HG03354 (cell line): ENCODE results near the gene C1orf159.

ENCODE experiments used
- ATAC-seq: cut with Tn5 transposase; IDR thresholded peaks from one replicate; pipeline ENCODE4 v1.9.1; 2021; ENCODE audit warnings: mild to moderate bottlenecking; ENCODE audit not compliant: unreplicated experiment, poor library complexity, severe bottlenecking

The C1orf159 gene

DNA sequence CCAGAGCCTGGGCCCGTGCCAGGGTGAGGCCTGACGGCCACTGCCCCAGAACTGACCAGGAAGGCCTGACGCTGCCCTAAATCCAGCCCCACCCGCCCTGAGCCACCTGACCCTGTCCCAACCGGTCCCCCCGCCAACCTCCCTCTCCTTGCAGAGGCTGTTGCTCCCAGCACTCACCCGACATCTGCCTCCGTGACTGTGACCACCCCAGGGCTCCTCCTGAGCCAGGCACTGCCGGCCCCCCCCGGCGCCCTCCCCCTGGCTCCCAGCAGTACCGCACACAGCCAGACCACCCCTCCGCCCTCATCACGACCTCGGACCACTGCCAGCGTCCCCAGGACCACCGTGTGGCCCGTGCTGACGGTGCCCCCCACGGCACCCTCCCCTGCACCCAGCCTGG, 69.6 kb downstream of the C1orf159 start:
- no peak for ATAC-seq

DNA sequence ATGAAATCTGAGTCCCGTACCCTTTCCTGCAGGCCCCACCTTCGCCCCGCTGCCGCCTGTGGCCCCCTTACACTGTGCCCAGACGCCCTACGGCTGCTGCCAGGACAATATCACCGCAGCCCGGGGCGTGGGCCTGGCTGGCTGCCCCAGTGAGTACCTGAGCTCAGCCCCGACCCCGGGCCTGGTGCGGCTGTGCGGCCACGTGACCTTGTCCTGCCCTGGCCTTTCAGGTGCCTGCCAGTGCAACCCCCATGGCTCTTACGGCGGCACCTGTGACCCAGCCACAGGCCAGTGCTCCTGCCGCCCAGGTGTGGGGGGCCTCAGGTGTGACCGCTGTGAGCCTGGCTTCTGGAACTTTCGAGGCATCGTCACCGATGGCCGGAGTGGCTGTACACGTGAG, 70.8 kb downstream of the C1orf159 start:
- ATAC-seq: no peak

DNA sequence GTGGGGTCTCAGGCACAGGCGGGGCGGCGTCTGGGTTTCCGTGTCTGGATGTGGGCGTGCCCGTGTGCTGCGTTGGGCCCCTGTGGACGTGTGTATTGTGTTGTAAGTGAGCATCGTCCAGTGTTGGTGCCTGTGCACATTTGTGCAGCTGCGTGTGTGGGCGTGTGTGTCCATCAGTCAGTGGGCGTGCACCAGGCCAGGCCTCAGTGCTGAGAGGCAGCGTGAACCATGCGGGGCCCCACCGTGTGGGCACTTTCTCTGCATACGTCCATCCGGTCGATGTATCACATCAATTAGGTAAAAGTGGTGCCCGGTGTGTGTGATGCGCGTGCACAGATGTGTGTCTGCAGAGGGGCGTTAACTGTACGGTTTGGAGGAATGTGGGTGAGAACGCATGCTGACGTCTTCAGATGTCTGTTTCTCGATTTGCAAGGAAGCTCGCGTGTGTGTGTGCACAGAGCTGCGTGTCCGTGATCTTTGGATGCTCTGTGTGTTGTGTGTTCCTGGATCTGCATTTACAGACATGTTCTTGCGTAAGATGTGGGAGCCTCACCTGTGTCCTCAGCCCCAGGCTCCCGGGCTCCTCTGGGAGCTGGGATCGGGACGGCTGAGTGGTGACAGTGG, 71.3 kb downstream of the C1orf159 start:
- ATAC-seq: no peak

DNA sequence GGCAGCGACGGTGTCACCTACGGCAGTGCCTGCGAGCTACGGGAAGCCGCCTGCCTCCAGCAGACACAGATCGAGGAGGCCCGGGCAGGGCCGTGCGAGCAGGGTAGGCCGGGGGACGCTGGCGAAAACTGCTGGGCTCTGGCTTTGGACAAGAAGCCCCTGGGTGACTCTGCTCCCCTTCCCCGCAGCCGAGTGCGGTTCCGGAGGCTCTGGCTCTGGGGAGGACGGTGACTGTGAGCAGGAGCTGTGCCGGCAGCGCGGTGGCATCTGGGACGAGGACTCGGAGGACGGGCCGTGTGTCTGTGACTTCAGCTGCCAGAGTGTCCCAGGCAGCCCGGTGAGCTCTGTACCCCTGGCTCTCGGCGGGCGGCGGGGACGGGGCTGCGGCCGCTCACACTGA, 72.0 kb downstream of the C1orf159 start:
- ATAC-seq: no peak

DNA sequence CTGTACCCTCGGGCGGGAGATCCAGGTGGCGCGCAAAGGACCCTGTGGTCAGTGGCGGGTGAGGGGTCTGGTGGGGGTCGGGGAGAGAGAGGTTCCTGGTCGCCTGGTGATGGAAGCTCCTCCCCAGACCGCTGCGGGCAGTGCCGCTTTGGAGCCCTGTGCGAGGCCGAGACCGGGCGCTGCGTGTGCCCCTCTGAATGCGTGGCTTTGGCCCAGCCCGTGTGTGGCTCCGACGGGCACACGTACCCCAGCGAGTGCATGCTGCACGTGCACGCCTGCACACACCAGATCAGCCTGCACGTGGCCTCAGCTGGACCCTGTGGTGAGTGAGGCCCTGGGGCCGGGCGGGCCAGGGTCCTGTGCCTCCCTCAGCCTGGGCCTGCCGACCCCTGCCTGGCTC, 72.5 kb downstream of the C1orf159 start:
- ATAC-seq: no peak

DNA sequence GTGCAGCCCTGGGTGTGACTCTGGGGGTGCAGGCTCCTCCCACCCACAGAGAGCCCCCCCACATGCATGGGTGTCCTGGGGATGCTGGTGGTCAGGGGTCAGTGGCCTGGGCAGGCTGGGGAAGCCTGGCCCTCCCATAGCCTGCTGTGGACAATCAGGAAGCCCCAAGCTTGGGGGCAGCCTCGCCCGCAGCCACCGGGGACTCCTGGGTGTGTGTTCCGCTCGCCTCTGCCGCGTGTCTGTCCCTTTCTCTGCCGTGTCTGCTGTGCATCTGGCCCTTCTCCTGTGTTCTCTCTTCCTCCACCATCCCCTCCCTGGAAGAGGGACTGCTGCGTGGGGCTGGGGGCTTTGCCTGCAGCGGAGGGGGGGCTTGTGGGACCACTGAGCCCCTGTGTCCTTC, 73.1 kb downstream of the C1orf159 start:
- no peak for ATAC-seq

DNA sequence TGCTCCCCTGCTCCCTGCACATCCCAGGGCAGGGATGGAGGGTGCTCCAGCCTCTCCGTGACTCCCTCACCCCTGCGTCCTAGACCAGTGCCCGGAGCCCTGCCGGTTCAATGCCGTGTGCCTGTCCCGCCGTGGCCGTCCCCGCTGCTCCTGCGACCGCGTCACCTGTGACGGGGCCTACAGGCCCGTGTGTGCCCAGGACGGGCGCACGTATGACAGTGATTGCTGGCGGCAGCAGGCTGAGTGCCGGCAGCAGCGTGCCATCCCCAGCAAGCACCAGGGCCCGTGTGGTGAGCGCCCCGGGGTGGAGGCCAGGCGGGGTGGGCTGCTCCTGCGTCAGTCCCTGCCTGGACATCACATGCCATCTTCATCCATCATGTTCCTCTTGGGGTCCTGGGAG, 74.0 kb downstream of the C1orf159 start:
- no peak for ATAC-seq

DNA sequence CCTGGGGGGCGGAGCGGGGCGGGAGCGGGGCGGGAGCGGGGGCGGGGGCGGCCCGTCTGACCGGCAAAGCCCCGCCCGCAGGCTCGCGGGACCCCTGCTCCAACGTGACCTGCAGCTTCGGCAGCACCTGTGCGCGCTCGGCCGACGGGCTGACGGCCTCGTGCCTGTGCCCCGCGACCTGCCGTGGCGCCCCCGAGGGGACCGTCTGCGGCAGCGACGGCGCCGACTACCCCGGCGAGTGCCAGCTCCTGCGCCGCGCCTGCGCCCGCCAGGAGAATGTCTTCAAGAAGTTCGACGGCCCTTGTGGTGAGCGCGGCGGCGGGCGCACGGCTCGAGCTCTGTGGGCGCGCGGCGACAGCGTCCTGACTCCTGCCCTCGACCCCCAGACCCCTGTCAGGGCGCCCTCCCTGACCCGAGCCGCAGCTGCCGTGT, 74.8 kb downstream of the C1orf159 start:
- ATAC-seq: no peak

DNA sequence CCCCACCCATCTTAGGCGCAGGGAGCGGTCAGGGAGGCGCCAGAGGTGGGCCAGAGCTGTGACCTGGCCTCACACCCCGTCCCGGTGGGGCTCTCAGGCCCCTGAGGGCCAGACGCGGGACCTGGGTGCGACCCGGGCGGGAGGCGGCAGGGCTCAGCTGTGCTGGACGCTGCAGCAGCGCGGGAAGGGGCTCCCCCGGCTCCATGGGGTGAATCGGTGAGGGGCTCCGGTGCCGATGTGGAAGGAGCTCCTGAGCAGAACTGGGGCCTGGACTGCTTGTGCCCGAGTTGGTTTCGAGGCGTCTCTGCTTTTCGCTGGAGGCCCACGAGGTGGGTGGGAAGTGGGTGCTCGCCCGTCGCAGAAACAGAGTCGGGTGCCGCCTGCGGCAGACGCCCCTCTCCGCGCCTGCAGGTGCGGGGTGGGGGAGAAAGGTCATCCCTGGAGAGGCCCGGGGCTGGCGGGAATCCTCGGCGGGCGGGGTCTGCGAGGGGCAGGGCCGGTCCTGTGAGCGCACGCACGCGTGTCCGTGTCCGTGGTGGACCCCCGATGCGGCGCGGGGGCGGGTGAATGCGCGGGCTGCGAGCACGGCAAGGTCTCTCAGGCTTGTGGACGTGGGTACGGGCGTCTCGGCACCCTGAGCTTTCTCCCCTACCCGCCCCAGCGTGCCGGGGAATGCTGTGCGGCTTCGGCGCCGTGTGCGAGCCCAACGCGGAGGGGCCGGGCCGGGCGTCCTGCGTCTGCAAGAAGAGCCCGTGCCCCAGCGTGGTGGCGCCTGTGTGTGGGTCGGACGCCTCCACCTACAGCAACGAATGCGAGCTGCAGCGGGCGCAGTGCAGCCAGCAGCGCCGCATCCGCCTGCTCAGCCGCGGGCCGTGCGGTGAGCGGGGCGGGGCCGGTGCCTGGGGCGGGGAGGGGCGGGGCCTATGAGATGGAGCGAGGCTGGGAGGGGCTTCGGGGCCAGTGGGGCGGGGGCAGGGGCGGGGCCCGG, 75.6 kb downstream of the C1orf159 start:
- ATAC-seq: peak; percentile 63

DNA sequence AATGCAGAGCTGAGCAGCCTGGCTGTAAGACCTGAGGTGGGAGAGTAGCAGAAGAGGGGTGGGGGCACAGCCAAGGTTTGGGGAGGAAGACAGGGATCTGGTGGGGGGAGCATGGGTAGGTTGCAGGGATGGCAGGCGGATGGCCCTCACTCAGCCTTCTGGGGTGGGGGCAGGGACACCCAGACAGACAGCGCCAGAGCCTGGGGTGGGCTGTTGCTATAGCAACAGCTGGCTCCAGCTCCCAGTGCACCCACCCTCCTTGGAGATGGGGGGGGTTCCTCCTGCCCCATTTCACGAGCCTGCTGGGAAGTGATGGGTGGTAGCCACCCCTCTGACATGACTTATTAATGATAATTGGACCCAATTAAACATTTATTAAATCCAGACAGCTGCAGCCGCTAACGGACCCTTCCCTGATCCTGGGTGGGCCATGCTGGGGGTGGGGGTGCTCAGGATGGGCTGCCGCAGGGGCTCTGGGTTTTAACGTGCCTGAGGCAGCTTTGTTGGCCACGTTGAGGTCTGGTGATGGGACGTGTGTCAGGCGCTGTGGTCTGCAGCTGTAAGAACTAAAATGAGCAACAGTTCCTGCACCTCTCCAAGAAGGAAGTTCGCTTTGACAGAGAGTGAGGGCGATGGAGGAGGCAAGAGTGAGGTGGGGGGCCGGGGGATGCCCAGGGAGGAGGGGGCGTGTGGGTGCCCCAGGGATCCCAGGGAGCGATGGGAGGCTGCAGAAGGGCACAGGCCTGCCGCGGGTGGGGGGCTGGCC, 76.6 kb downstream of the C1orf159 start:
- no peak for ATAC-seq

DNA sequence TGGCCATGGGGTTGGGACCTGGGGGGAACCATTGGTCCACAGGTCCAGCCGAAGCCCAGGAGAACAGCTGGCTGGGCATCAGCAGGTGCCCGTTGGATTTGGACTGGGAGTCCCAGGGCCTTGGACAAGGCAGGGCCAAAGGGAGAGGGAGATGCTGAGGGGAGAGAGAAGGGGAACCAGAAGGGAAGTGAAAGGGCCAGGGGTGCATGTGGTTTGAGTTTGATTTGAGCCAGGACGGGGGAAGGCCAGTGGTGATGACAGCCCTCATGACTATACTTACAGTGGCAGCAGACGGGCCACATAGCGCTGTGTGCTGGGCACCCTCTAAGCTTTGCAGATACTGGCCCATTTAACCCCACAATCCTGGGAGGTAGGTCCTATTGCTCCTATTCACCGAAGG, 77.2 kb downstream of the C1orf159 start:
- ATAC-seq: peak; percentile 34

DNA sequence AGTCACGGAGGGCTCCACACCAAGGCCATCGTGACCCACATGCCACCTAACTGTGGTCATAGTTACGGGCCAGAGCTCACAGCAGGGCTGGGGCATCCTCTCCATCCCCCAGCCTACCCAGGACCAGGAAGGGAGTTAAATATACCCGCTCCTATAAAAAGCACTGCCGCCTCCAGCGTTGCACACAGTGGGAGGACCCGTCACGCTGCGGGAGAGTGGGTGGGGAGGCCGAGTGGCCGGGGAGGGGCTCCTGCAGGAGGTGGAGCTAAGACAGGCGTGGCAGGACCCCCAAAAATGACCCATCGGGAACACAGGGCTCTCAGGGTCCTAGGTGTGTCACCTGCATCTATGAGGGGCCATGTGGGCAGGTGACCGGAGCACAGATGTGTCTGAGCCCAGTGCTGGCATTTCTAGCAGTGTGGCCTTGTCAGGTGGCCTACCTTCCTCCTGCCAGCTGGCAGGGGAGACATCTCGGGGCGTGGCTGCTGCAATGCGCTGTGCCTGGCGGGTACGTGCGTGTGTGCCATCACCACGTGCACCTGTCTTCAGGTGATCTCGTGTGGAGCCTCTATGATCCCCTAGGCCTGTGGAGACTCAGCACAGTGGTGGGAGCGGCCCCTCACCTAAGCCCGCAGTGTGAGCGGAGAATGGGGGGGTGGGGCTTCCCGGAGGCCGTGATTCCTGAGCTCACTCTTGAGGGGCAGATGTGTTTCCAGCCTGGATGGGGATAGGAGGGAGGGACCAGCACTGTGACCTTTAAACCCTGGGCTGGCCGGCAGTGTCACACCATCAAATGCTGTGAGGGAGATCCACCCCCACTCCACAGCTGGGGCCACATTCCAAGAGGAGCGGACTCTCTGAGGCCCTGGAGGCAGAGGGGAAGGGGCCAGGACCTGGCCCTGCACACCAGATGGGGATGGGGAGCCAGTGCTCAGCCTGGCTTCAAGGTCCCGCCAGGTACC, 78.2 kb downstream of the C1orf159 start:
- no peak for ATAC-seq

DNA sequence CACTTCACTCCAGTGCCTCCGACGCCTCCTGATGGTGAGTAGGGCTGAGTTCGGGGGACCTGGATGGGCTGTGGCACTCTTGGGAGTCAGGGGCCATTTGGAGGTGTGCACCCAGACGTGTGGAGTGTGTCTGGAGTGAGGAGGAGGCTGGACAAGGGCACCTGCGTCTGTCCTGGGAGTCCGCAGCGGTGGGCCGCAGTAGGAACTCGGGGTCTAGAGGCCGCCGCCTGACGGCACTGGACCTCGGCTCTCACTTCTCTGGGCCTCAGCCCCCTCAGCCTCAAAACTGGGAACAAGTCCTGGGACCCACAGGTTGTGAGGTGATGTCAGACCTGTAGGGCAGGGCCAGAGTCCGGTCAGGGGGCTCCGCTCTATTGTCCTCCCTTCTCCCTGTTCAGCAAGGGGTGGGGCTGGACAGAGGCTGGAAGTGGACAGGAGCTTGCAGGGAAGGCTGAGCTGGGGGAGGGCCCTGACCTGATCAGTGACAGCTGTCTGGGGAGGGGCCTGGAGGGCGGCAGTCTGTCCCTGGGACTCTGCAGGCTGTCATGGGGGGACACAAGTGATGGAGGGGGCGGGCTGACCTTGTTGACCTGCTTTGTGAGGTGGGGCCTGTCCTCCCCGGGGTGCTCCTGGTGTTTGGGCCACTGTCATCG, 80.5 kb downstream of the C1orf159 start:
- ATAC-seq: no peak

DNA sequence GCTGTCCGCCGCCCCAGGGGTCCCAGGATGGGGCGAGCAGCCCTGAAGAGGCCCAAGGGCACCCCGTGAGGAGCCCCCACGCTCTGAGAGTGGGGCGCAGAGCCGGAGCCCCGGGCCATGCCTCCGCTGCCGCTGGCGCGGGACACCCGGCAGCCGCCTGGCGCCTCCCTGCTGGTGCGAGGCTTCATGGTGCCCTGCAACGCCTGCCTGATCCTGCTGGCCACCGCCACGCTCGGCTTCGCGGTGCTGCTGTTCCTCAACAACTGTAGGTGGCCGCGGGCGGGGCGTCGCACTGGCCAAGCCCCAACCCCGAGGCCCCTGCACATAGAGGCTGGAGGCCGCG, 81.5 kb downstream of the C1orf159 start:
- ATAC-seq: no peak

DNA sequence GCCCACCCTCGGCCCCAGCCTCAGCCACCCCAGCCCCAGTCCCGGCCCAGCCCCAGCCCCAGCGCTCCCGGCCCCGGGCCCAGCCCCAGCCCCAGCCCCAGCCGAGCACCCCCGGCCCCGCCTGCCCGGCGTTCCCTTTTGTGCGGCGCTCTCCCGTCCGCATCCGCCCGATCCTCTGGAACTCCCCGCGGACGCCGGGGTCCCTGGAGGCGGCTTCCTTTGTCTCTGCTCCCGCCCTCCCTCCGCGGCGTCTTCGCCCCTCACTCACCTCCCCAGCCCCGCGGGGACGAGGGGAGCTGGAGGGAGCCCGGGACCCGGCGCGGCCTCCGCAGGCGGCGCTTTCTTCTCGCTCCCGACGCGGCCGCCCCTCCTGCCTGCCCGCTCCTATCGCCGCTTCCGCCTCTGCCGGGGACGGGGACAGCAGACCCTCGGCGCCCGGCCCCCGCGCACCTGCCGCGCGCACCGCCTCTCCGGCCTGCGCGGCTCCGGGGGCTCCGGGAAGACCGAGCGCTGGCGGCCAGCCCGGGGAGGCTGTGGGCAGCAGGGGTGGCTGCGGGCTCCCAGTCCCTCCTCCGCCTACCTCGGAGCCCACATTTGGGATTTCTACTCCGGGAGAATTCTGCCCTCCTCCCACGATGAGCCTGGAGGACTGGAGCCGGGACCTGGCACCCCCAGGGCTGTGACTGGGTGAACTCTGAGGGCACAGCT, 82.0 kb downstream of the C1orf159 start:
- no peak for ATAC-seq

DNA sequence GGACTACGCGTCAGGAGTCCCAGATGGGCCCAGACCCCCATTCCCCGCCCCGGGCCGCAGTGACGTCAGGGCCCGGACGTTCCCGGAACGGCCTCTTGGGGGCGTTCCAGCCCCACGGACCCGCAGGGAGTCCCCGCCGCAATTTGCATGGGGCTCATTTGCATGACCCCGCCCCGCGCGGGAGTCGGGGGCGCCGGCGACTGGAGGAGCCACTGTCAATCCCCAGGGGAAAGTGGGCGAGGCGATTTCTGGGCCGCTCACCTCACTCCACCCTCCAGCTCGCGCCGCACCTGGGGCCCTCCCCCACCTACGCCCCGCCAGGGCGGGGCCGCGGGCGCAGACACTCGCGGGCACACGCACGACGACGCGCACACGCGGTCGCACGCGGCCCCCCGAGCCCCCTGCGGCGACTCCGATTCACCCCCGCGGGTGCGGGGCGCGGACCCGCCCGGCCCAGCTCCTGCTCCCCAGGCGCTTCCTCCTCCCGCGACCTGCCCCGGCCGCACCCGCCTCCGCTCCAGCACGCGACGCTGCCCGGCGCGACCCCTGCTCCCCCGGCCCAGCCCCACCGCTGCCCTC, 82.8 kb downstream of the C1orf159 start:
- ATAC-seq: peak; percentile 85

DNA sequence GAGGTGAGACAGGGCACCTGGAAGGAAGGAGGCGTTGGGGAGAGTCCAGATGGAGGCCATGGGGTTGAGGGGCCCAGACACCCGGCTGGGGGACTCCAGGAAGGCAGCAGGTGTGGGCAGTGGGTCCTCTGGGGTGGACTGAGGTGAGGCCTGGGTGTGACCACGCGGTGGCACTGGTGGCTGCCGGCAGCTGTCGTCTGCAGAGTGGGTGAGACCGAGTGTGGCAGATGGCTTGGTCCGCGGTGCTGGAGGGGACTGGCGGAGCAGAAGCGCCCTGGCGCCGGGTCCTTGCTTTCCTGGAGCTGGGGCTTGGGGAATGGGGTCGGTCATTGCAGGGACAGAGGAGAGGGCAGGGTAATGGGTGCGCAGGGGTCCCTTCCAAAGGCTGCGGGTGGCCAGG, 83.5 kb downstream of the C1orf159 start:
- no peak for ATAC-seq
